Measurements from ENCODE around the gene HSD17B11.

HSD17B11 gene, protein sequence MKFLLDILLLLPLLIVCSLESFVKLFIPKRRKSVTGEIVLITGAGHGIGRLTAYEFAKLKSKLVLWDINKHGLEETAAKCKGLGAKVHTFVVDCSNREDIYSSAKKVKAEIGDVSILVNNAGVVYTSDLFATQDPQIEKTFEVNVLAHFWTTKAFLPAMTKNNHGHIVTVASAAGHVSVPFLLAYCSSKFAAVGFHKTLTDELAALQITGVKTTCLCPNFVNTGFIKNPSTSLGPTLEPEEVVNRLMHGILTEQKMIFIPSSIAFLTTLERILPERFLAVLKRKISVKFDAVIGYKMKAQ

DNA sequence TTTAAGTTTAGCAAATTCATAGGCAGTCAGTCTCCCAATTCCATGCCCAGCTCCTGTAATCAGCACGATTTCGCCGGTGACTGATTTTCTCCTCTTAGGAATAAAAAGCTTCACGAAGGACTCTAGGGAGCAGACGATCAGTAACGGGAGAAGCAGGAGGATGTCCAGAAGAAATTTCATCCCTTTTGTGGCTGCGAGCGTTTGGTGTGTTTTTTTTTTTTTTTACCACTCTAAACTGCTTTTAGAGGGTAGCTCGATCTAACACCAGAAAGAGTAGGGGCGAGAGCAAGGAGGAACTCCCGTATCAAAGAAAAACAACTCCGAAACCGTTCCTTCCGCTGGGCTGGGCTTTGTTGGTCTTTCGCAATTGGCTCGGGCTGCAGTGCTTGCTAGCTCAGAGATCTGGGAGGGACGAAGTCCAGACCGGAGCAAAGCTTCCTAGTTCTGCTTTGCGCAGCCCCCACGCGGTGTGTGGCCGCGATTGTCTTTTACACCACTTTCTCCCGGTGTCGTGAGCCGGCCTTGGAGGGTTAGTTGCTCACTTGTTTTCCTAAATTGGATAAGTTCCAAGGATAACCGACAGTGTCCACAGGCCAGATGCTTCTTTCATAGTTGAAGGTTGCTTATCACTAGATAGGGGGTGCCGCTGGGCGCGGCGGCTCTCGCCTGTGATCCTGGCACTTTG is at the start of gene HSD17B11:
HSD17B11 (minus strand) TSS at position 298 of the 685 bp plus-strand sequence; CDS start at position 180, 118 bp downstream.
- peak; percentile 75 for DNase-seq
- no peak for TF ChIP-seq CTCF (IDR thresholded peaks at IDR 0.05)
- Mint-ChIP-seq H3K4me3 (peak within 1 kb of the TSS; percentile 91), H3K36me3 (ENCODE audit: low read depth) (peaks cover 37% of the 10 kb centered on the region), H3K4me1 (peaks cover 36% of the 10 kb centered on the region), H3K27me3 (ENCODE audit: low read depth, poor library complexity) (peaks cover 2% of the 10 kb centered on the region), H3K27ac (peak within 1 kb of the TSS; percentile 95), H3K9me3 (peaks cover 42% of the 10 kb centered on the region)

GRCh38 chr4:87433342-87433741 is 42.4 kb upstream of the HSD17B11 start:
- no peaks in the 10 kb centered on the region for H3K9me3 Mint-ChIP-seq
- no peak overlapping the region for H3K4me3 Mint-ChIP-seq
- no peaks in the 10 kb centered on the region for H3K27me3 Mint-ChIP-seq (ENCODE audit: low read depth, poor library complexity)
- no peak for TF ChIP-seq CTCF (IDR thresholded peaks at IDR 0.05)
- no peak for DNase-seq
- no peak overlapping the region for H3K27ac Mint-ChIP-seq
- peaks cover 38% of the 10 kb centered on the region for H3K36me3 Mint-ChIP-seq (ENCODE audit: low read depth)
- no peaks in the 10 kb centered on the region for H3K4me1 Mint-ChIP-seq

GRCh38 chr4:87430038-87430437 is 39.0 kb upstream of the HSD17B11 start:
- H3K9me3 Mint-ChIP-seq: no peaks in the 10 kb centered on the region
- no peak overlapping the region for H3K4me3 Mint-ChIP-seq
- no peak for DNase-seq
- H3K4me1 Mint-ChIP-seq: peaks cover 6% of the 10 kb centered on the region
- H3K36me3 Mint-ChIP-seq (ENCODE audit: low read depth): peaks cover 15% of the 10 kb centered on the region
- TF ChIP-seq CTCF (IDR thresholded peaks at IDR 0.05): no peak
- no peak overlapping the region for H3K27ac Mint-ChIP-seq
- no peaks in the 10 kb centered on the region for H3K27me3 Mint-ChIP-seq (ENCODE audit: low read depth, poor library complexity)

DNA sequence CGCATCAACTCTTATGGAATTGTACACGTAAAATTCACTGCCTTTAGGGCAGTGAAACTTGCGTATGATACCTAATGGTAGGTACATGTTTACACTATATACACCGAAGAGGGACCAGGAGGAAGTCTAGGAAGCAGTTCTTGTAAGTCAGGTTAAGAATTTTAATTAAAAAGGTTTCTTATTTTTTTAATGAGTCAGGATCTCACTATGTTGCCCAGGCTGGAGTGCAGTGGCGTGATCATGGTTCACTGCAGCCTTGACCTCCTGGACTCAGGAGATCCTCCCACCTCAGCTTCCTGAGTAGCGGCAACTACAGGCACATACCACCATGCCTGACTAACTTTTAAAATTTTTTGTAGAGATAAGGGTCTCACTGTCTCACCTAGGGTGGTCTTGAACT is 38.0 kb upstream of the HSD17B11 start:
- Mint-ChIP-seq H3K27ac (no peak overlapping the region), H3K36me3 (ENCODE audit: low read depth) (peaks cover 15% of the 10 kb centered on the region), H3K4me1 (peaks cover 15% of the 10 kb centered on the region), H3K27me3 (ENCODE audit: low read depth, poor library complexity) (no peaks in the 10 kb centered on the region), H3K9me3 (no peaks in the 10 kb centered on the region), H3K4me3 (no peak overlapping the region)
- DNase-seq: no peak
- no peak for TF ChIP-seq CTCF (IDR thresholded peaks at IDR 0.05)

DNA sequence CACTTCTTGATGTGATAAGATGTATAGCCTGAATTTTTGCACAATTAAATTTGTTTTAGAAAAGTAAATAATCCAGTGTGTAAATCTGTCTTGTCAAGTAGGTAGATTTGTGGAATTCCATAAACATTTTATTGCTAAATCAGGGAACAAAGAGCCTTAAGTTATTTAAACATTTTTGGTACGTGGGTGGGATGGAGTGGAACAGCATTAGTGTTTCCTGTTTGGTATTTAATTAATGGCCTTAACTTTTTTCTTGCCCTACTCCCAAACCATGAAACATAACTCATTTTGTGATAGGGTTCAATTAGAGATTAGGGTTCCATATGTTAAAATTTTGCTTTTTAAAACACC is 36.5 kb upstream of the HSD17B11 start:
- Mint-ChIP-seq H3K9me3 (no peaks in the 10 kb centered on the region), H3K4me3 (no peak overlapping the region)

More for the DNA sequence above, 36.5 kb upstream of the HSD17B11 start:
- no peaks in the 10 kb centered on the region for H3K27me3 Mint-ChIP-seq (ENCODE audit: low read depth, poor library complexity)
- peaks cover 30% of the 10 kb centered on the region for H3K4me1 Mint-ChIP-seq
- no peak for DNase-seq
- TF ChIP-seq CTCF (IDR thresholded peaks at IDR 0.05): no peak
- peak overlapping the region; percentile 49 for H3K27ac Mint-ChIP-seq
- peaks cover 10% of the 10 kb centered on the region for H3K36me3 Mint-ChIP-seq (ENCODE audit: low read depth)
